ENCODE measurements around the gene UAP1.

DNA sequence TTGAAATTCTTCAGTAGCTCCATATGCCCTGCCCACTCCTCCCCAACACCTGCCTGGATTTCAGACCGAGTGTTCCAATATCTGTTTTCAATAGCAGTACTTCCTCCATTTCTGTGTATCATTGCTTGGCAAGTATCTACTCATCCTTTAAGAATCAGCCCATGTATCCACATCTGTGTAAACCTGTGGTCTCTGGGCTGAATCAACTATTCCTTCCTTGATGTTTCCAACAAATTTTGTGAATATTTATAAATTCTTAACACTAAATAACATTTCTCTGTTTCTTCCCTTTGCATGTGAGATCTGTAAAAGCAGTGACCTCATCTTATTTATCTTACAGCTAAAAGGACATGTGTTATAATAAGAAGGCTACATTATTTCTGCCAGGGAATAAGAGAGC, 26.0 kb upstream of the UAP1 start:
- TF ChIP-seq POLR2AphosphoS5 (IDR thresholded peaks at IDR 0.05; ENCODE audit: borderline replicate concordance, low read depth, low read length) = no peak
- no peak for TF ChIP-seq EZH2 (IDR thresholded peaks at IDR 0.05)
